Activated CD8-positive, alpha-beta memory T cell treated with anti-CD3 and anti-CD28 coated beads for 4 hours (primary cell): Measurements from ENCODE around the gene ATP6V1B1.

Source experiments
- DNase-seq, 2 donors: peaks; one replicate each; pipeline ENCODE4 v3.0.0-alpha.2; 2020; ENCODE audit warnings: low read depth in 2 of 2

The ATP6V1B1 gene

GRCh38 chr2:70901227-70902066 is 34.3 kb upstream of the ATP6V1B1 start:
- DNase-seq: no peak

GRCh38 chr2:70902067-70902442 is 33.6 kb upstream of the ATP6V1B1 start:
- DNase-seq: no peak

- no peak for DNase-seq
These were observed 33.1 kb upstream of the ATP6V1B1 start for GRCh38 chr2:70902579-70902978.

- DNase-seq: no peak
These were observed 32.5 kb upstream of the ATP6V1B1 start for GRCh38 chr2:70903171-70903570.

- DNase-seq: no peak
These were observed 31.9 kb upstream of the ATP6V1B1 start for GRCh38 chr2:70903641-70904340.

- DNase-seq: no peak
These were observed 31.1 kb upstream of the ATP6V1B1 start for GRCh38 chr2:70904371-70905216.

GRCh38 chr2:70905443-70906421 is 30.0 kb upstream of the ATP6V1B1 start:
- DNase-seq: no peak

GRCh38 chr2:70906439-70907005 is 29.2 kb upstream of the ATP6V1B1 start:
- DNase-seq: no peak

GRCh38 chr2:70907130-70908057 is 28.3 kb upstream of the ATP6V1B1 start:
- DNase-seq: no peak

- no peak for DNase-seq
These were observed 19.4 kb upstream of the ATP6V1B1 start for GRCh38 chr2:70916291-70916690.

GRCh38 chr2:70918016-70918415 is 17.7 kb upstream of the ATP6V1B1 start:
- no peak for DNase-seq

- DNase-seq: peak; percentile 32 to 50
These were observed 15.9 kb upstream of the ATP6V1B1 start for GRCh38 chr2:70919672-70920366.

GRCh38 chr2:70920367-70920715 is 15.4 kb upstream of the ATP6V1B1 start:
- DNase-seq: no peak

- no peak for DNase-seq
These were observed 14.7 kb upstream of the ATP6V1B1 start for GRCh38 chr2:70921031-70921430.

- no peak for DNase-seq
These were observed 13.9 kb upstream of the ATP6V1B1 start for GRCh38 chr2:70921839-70922234.

- no peak for DNase-seq
These were observed 13.2 kb upstream of the ATP6V1B1 start for GRCh38 chr2:70922235-70923234.

- DNase-seq: no peak
These were observed 12.2 kb upstream of the ATP6V1B1 start for GRCh38 chr2:70923378-70924015.
